Measurements from ENCODE around the gene SLC16A5.
A peak's percentile ranks its signal among the peaks of the same experiment; 100 is the strongest.
"Not testable (repeated sequence)": the region's sequence is repeated elsewhere in the genome, so short reads cannot be mapped to it uniquely, and the experiment has no call there.

Gene SLC16A5

DNA sequence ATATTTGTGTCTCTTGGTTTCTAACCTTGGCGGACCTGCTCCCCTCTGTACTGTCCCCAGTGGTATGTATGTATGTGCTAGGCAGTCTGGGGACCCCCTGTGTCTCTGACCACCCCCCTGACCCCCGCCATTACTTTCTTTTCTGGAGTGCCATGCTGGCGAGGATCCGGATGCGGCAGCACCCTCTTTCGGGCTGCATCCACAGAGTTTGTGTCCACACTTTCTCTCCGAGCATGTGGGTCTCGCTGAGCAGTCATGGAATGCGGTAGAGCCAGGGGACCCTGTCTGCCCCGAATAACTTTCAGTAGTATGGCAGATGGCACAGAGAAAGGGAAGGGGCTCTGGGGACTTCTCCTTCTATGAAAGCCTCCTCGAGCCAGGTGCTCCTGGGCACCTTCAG is 23.7 kb upstream of the SLC16A5 start:
- DNase-seq (ENCODE audit: low read depth in 1 of 2, low spot score in 1 of 2), result no peak

- no peak for DNase-seq (ENCODE audit: low read depth in 1 of 2, low spot score in 1 of 2)
Measured at GRCh38 chr17:75064460-75064859, 23.3 kb upstream of the SLC16A5 start.

DNA sequence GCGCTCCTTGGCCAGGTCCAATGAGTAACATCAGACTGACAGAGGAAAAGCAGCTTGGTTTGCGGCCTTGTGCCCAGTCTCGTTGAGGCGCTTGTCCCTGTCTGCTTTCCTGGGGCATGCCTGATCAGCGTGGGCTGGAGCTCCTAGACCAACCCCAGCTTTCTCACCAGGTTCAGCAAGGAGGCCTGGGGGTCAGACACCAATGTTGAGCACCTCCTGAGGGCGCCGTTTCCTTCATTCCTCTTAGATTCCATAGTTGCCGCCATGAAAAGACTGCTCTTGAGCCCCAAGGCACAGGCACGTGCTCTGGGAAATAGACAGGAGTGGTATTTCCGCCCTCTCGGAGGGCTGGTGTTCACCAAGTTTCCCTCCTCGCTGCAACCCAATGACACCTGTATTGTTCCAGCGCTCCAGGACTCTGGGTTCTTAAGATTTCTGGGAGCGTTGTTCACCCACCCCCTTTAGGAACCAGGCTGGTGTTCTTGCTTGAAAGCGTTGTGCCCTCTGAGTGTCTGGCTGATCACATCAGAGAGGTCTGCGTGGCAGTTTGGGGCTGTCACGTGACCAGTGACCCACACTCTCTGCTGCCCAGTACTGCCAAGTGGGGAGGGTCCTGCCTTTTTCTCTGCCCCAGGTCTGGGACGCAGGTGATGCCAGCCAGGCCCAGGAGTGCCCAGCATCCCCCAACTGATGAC is 22.7 kb upstream of the SLC16A5 start:
- no peak for DNase-seq (ENCODE audit: low read depth in 1 of 2, low spot score in 1 of 2)

DNA sequence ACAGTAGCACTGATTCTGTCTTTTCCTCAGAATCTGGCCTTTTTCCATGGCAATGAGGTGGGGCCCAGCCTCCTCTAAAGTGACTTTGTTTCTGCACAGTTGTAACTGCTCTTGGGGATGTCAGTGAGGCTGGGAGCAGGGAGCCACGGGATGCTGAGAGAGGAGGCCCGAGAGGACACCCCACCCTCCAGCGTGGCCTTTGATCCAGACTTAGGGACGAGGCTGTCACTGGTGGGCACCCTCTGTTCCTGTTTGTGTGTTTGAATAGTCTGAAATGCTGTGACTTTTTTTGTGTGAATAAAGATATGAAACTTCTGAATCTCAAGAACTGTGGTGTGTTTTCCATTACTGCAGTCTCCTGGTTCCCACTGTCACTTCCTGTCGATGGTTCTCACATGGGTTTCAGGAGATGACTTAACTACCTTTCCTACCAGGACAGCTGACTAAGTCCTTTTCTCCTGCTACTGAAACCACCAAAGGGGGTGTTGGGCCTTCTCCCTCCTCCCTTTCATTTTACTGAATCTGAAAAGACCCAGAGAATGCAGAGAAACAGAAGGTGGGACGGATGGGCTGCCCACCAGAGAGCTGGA is 22.1 kb upstream of the SLC16A5 start:
- no peak for DNase-seq (ENCODE audit: low read depth in 1 of 2, low spot score in 1 of 2)

- no peak for DNase-seq (ENCODE audit: low read depth in 1 of 2, low spot score in 1 of 2)
Measured at GRCh38 chr17:75067856-75068255, 19.9 kb upstream of the SLC16A5 start.

DNA sequence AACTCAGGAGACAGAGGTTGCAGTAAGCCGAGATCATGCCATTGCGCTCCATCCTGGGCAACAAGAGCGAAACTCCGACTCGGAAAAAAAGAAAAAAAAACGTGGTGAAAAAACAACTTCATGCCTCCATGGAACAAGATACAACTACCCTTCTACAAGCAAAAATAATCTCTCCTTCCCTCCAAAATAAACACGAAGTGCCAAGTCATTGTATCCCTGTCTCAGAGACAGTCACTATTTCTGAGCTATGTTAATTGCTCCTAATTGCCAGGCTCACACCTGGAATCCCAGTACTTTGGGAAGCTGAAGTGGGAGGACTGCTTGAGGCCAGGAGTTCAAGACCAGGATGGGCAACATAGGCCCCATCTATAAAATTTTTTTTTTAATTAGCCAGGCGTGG is 19.0 kb upstream of the SLC16A5 start:
- DNase-seq (ENCODE audit: low read depth in 1 of 2, low spot score in 1 of 2), result no peak

- no peak for DNase-seq (ENCODE audit: low read depth in 1 of 2, low spot score in 1 of 2)
Measured at GRCh38 chr17:75069783-75070182, 18.0 kb upstream of the SLC16A5 start.

- not testable (repeated sequence) for DNase-seq (ENCODE audit: low read depth in 1 of 2, low spot score in 1 of 2)
Measured at GRCh38 chr17:75071478-75072271, 16.1 kb upstream of the SLC16A5 start.

DNA sequence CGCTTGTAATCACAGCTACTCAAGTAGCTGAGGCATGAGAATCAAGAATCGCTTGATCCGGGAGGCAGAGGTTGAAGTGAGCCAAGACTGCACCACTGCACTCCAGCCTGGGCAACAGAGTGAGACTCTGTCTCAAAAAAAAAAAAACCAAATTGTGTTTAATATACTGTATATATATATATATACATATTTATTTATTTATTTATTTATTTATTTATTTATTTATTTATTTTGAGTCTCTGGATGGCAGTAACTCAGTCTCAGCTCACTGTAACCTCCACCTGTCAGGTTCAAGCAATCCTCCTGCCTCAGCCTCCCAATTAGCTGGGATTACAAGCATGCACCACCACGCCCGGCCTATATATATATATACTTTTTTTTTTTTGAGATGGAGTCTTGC is 14.8 kb upstream of the SLC16A5 start:
- not testable (repeated sequence) for DNase-seq (ENCODE audit: low read depth in 1 of 2, low spot score in 1 of 2)

DNA sequence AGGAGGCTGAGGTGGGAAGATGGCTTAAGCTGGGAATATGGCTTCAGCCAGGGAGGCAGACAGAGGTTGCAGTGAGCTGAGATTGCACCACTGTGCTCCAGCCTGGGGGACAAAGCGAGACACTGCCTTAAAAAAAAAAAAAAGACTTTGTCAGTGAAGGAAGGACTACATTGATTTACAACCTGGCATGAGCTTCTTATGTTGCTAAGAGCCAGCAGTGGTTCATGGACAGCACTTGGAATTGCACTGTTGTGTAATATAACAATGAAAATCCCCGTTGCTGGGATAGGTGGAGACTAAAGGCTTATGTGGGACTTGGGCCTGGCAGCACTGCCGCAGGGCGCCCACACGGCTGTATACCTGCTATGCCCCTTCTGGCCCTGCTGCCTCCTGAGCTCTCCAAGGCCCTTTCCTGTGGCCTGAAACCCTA is 14.1 kb upstream of the SLC16A5 start:
- no peak for DNase-seq (ENCODE audit: low read depth in 1 of 2, low spot score in 1 of 2)

DNA sequence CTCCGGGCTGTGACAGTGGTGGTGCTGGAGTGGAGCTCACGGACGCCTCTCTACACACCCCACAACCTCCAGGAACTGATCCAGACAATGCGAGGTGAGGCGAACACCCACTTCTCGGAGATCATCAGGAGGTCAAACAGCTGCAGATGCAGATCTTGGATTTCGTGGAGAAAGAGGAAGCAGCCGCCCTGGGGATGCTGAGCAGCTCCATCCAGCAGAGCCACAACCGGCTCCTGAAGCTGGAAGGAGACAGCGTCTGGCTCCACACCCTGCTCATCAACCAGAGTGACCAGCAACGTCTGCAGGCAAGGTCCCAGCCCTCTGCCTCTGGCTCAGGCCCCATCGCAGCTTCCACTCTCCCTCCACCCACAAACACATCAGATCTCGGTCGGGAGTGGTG is 13.2 kb upstream of the SLC16A5 start:
- DNase-seq (ENCODE audit: low read depth in 1 of 2, low spot score in 1 of 2), result no peak

DNA sequence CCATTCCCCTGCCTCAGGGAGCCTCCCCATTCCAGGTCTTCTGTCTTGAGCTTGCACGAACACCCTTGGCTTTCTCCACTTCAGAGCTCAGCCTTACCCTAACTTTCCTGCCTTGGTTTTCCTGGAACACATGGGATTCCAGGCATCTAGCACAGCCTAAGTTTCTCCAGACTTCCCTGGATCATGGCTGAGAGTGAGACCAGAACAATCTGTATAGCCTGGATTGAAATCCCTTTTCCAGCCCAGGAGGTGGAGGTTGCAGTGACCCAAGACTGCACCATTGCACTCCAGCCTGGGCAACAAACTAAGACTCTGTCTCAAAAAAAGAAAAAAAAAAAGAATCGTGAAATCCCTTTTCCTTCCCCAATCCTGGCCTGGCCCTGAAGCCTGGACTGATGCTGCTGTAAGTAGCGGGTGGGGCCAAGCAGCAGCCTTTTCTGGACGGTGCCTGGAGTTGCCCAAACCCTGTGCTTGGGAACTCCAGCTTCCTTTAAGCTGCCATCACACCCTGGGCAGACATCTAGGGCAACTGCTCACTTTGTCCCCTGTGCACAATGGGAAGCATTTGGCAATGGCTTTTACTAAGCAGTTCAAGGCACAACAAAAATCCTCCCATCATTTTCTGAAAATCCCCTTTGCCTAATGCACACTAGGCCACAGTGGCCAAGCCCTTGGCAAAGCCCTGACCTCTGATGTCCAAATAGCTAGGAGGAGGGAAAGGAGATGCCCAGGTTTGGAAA is 12.0 kb upstream of the SLC16A5 start:
- DNase-seq (ENCODE audit: low read depth in 1 of 2, low spot score in 1 of 2), result no peak

GRCh38 chr17:75077072-75077495 is 10.7 kb upstream of the SLC16A5 start:
- DNase-seq (ENCODE audit: low read depth in 1 of 2, low spot score in 1 of 2), result no peak

DNA sequence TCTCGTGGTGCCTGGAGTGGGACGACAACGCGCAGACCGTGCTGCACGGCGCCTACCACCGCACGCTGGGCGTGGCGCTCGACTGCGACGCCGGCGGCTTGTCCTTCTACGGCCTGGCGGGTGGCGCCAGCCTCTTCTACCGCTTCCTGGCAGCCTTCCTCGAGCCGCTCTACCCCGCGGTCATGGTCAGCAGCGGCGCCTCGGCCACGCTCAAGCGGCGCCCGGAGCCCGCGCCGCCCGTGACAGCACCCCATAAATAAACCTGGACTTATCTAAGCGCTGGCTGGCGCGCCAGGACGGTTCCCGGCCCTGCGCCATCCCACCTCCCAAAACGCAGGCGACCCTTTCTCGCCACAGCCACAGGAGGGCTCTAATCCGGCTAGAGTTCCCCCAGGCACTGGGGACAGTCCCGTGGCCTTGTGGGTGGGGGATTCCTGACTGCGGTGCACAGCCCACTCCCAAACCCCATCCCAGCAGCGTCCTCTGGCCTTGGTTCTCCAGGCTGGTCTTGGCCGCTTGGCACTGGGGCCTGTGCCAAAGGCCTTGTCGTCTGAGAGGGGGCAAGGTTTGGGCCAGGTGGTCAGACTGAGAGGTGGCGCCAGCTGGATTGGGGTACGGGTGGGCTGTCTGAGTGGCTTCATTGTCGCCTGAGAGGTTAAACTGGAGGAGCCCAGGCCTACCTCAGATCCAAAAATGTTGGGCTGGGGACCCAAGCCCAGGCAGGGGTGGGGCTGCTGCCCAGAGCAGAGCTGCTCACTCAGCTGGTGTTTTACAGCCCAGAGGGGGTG is 10.1 kb upstream of the SLC16A5 start:
- DNase-seq (ENCODE audit: low read depth in 1 of 2, low spot score in 1 of 2), result peak; percentile 23 to 35

DNA sequence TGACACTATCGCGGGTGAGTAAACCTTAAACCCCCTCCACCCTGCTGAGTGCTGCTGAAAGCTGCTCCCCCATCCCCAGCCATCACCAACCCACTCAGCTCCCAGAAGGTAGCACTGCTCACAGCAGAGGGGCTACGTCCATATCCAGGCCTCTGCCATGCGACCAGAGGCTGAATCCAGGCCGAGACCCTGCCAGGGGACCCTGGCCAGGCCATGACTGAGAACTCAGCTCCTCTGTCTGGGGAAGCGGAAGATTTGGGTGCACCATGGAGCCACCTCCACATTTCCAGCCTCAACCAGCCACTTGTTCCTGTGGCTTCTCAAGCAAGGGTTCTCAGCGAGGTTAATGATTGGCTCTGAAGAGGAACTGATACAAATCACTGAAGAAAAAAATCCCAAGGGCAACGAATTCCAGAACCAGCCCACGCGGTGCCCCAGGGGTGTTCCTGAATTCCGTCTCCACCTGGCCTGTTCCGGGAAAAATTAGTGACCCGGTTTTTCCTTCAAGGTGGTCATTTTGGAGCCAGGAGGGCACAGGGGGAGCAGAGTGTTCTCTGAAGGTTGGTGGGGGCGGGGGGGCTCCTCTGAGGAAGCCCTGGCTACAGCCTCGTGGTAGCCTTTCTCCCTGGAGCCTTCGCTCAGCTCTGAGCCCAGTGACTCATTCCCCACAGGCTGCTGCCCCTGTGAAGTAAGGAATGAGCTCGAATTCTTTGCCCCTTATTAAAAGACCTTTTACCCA is 9.3 kb upstream of the SLC16A5 start:
- DNase-seq (ENCODE audit: low read depth in 1 of 2, low spot score in 1 of 2), result no peak

GRCh38 chr17:75079023-75079373 is 8.8 kb upstream of the SLC16A5 start:
- no peak for DNase-seq (ENCODE audit: low read depth in 1 of 2, low spot score in 1 of 2)

- DNase-seq (ENCODE audit: low read depth in 1 of 2, low spot score in 1 of 2), result no peak
Measured at GRCh38 chr17:75081611-75082540, 5.9 kb upstream of the SLC16A5 start.

- DNase-seq (ENCODE audit: low read depth in 1 of 2, low spot score in 1 of 2), result no peak
Measured at GRCh38 chr17:75082683-75083082, 5.1 kb upstream of the SLC16A5 start.

DNA sequence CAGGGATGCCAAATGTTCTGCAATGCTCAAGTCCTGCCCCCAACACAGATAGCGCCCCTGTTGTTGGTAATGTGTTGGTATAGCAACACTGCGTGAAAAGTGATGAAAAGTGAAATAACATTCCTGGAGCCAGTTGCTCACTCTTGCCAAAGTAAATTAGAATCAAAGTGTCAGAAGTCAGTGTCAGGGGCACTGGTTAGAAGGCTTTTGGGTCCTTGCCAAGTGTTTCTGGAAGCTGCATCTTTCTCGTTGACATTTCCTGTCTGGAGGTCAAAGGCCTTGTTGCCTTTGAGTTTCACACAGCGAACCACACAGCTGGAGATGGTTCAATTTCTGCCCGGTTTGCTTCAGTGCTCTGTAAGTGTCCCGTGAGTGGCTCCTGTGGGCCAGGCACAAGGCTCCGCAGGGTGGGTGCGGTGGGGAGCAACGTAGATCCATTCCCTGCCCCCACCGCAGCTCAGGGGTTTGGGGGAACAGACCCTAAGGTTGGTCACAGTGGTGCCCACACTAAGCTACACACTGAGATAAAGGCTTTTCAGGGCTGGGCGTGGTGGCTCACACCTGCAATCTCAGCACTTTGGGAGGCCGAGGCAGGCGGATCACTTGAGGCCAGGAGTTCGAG is 3.6 kb upstream of the SLC16A5 start:
- DNase-seq (ENCODE audit: low read depth in 1 of 2, low spot score in 1 of 2), result no peak

Measured in stimulated activated CD4-positive, alpha-beta T cell treated with anti-CD3 and anti-CD28 coated beads, Interleukin-15, amount 100 ng/mL, for 1 hour (primary cell).